Heart right ventricle (tissue), 16 donors: ENCODE data around the gene CST7. TPM values are rescaled to one million over a fixed set of nuclear protein-coding genes. Genes with fewer than 3 reads are reported as not detected.

Source experiments
- ATAC-seq, 8 donors: fragments of 200-7000 bp; cut with Tn5 transposase; one replicate each; pipeline ENCODE4 v1.9.1; 2020; ENCODE audit warnings: mild to moderate bottlenecking in 8 of 8, moderate library complexity in 8 of 8, moderate number of reproducible peaks in 1 of 8
- DNase-seq, 2 donors: peaks; one replicate each; pipeline ENCODE4 v3.0.0-alpha.2; 2020
- H3K27ac ChIP-seq, 10 donors: fragments of 200-600 bp; sonication (generic) in 2 of 10; one replicate each; pipeline versions ENCODE4 v1.5.0 to v1.8.0; 2020 to 2022; ENCODE audit warnings: mild to moderate bottlenecking in 3 of 10
- H3K27me3 ChIP-seq, 7 donors: fragments of 200-600 bp; one replicate each; pipeline ENCODE4 v1.8.0; 2021 to 2022; ENCODE audit warnings: mild to moderate bottlenecking in 2 of 7
- H3K36me3 ChIP-seq, 9 donors: fragments of 200-600 bp; sonication (generic) in 1 of 9; one replicate each; pipeline versions ENCODE4 v1.5.0 to v1.8.0; 2020 to 2022; ENCODE audit warnings: mild to moderate bottlenecking in 2 of 9
- H3K4me1 ChIP-seq, 9 donors: fragments of 200-600 bp; sonication (generic) in 1 of 9; one replicate each; pipeline versions ENCODE4 v1.5.0 to v1.8.0; 2020 to 2022; ENCODE audit warnings: mild to moderate bottlenecking in 4 of 9
- H3K4me3 ChIP-seq, 10 donors: fragments of 200-600 bp; sonication (generic) in 2 of 10; one replicate each; pipeline versions ENCODE4 v1.5.0 to v1.8.0; 2020 to 2022; ENCODE audit warnings: mild to moderate bottlenecking in 7 of 10, moderate library complexity in 2 of 10
- H3K9me3 ChIP-seq, 11 donors: fragments of 200-600 bp in 10 of 11; sonication (generic) in 2 of 11; one replicate each; pipeline versions ENCODE4 v1.5.0 to v1.8.0; 2013 to 2022; ENCODE audit warnings: mild to moderate bottlenecking in 2 of 11, control low read depth in 1 of 11, moderate library complexity in 1 of 11
- WGBS, 2 donors: extraction: QIAGEN DNeasy Blood & Tissue Kit; methylation state at CpG; one replicate each; pipeline ENCODE4 v1.1.7; 2013; ENCODE audit warnings: inconsistent platforms in 1 of 2; 5-methylcytosine and 5-hydroxymethylcytosine counted together
- intact Hi-C, 10 donors: fragments of 100-400 bp; cut with DNase I; formaldehyde crosslinking; loops; one replicate each; pipeline versions ENCODE4 v1.11.1 to v1.14.2; 2022
- polyA plus RNA-seq, 2 donors: library from polyadenylated mRNA; stranded (reverse); fragments of 200-250 nt; gene quantifications; one replicate each; pipeline ENCODE4 v1.2.3, GENCODE V29; 2013
- total RNA-seq, 10 donors: library from RNA; stranded (reverse); fragmentation: NEBNext Ultra II Directional in 3 of 10; extraction: Animal tissue kit (Norgen Biotek cat#: 25700) in 3 of 10; gene quantifications; one replicate each; pipeline versions ENCODE4 v1.2.1 to v1.2.4, GENCODE V29; 2021 to 2023
- TF ChIP-seq, protein P1 (sequence below), 9 donors: fragments of 200-600 bp; sonication (generic) in 2 of 9; IDR thresholded peaks; one replicate each; pipeline versions ENCODE4 v1.5.0 to v1.8.0; 2021 to 2022; ENCODE audit warnings: antibody characterized with exemption in 9 of 9, mild to moderate bottlenecking in 5 of 9, moderate library complexity in 1 of 9
- donor health status: Arrhythmogenic right ventricular cardiomyopathy.
- donor health status: ischemic (EF 13 %, LVEDD 7.1; RV severe dilation, severe dysfunction).
- donor health status: healthy with polysubstance abuse.
- donor health status: DM: no; HTN: yes; CAD: no.
- donor health status: DM: no; HTN: no; CAD: no.
- donor health status: ischemic (EF 25% LVEDD 6.9; RV normal size, moderate dysfunction).
- donor health status: ischemic (EF 25% LVEDD 5.7; RV mildly dilated, moderate dysfunction).
- donor health status: healthy.
- donor health status: DM: yes; HTN: yes; CAD: no.
- donor health status: Ischemic cardiomyopathy.
- donor health status: ischemic (EF 35%, LVEDD 5.7; RV mildly dilated, moderate dysfunction).
- donor health status: nonischemic (EF 11% LVEDD 7.7; RV severe dilation, severe dysfunction).
- donor health status: DM: yes; HTN: yes; CAD: no.
- donor health status: PGD.
- donor health status: ischemic (EF 29% LVEDD 5.4; RV normal size, mild dysfunction).
- donor health status: nonischemic (EF 23%, LVEDD 6.1; RV moderate dilation, normal function).

CST7 gene
- total and polyA plus RNA-seq, 12 donors, result 0.28 to 10.0 (median 1.1) TPM; not detected in 2

DNA sequence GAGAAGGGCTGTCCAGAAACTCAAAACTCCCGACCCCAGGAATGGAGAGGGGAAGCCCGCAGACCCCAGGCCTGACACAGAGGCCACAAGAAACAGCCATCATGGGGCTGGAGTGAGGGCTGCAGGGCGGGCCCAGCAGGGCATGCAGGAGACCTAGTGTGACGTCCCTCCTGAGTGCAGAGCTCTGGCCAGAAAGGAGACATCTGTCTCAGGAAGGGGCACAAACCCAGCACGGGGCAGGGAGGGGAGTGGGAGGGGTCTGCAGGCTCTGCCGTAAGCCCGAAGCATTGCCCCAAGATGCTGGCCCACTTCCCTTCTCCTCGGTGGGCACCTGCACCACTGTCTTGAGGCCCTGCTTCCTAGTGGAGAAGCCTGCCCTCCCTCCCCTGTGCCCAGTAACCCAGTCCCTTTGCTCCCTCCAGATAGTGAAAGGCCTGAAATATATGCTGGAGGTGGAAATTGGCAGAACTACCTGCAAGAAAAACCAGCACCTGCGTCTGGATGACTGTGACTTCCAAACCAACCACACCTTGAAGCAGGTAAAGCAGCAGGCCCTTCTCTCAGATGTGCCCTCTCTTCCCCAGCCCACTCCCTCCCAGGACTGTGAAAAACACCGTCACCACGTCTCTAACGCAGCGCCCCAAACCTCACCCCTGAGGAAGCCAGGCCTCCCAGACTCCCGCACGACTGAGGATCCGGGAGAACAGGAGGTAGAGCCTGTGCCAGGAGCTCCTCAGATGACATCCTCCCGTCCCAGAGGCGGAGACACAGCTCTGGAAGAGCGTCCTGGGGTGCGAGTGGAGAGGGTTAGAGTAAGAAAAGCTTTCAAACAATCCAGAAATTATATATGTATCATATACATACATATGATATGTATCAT lies 9.7 kb downstream of the CST7 start:
- H3K27me3 ChIP-seq, result no peaks in the 10 kb centered on the region
- H3K4me1 ChIP-seq, result peaks cover 0 to 15% (median 0%) of the 10 kb centered on the region in 9 donors
- H3K36me3 ChIP-seq, result peaks cover 0 to 85% (median 9%) of the 10 kb centered on the region in 9 donors
- ATAC-seq, result no peak
- TF ChIP-seq, protein P1, sequence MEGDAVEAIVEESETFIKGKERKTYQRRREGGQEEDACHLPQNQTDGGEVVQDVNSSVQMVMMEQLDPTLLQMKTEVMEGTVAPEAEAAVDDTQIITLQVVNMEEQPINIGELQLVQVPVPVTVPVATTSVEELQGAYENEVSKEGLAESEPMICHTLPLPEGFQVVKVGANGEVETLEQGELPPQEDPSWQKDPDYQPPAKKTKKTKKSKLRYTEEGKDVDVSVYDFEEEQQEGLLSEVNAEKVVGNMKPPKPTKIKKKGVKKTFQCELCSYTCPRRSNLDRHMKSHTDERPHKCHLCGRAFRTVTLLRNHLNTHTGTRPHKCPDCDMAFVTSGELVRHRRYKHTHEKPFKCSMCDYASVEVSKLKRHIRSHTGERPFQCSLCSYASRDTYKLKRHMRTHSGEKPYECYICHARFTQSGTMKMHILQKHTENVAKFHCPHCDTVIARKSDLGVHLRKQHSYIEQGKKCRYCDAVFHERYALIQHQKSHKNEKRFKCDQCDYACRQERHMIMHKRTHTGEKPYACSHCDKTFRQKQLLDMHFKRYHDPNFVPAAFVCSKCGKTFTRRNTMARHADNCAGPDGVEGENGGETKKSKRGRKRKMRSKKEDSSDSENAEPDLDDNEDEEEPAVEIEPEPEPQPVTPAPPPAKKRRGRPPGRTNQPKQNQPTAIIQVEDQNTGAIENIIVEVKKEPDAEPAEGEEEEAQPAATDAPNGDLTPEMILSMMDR (IDR thresholded peaks at IDR 0.05), result no peak
- H3K9me3 ChIP-seq, result no peaks in the 10 kb centered on the region
- no peak overlapping the region for H3K4me3 ChIP-seq
- H3K27ac ChIP-seq, result no peak overlapping the region
- WGBS, 2 donors, result 83 to 84% methylated on average over 20 of the region's 20 CpGs
- intact Hi-C loops, result no loop called here
- no peak for DNase-seq

- ATAC-seq (no peak), DNase-seq (no peak)
- intact Hi-C loops, result no loop called here
- Histone ChIP-seq H3K4me3 (no peak overlapping the region), H3K4me1 (peaks cover 0 to 5% (median 0%) of the 10 kb centered on the region in 9 donors), H3K27me3 (no peaks in the 10 kb centered on the region), H3K9me3 (no peaks in the 10 kb centered on the region), H3K36me3 (peaks cover 0 to 88% (median 9%) of the 10 kb centered on the region in 9 donors), H3K27ac (peak overlapping the region in 1 of 10 donors; percentile 81)
- TF ChIP-seq, protein P1 (IDR thresholded peaks at IDR 0.05), result no peak
- 82% methylated on average over 14 of the region's 14 CpGs for WGBS, 2 donors
Observed at GRCh38 chr20:24959591-24960301, 10.7 kb downstream of the CST7 start.

DNA sequence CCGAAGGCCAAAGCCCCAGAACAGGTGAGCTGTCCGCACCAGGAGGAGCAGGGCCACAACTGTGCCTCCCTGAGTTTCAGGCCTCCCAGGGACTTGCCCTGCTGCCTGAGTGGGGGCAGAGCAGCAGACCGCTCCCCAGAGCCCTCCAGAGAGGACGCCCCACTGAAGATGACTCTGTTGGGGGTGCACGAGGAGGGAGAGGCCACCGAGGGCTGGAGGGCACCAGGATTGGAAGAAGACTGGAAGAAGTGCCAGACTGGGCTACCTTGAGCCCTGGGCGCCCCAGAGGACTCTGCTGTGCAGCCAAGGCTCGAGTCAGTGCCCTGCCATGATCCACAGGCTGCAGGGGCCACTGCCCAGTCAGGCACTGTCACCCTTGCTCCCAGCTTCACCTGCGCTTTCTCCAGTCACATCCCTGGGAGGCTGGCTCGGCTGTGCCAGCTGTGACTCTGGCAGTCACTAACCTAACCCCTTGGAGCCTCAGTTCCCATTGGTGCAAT lies 11.3 kb downstream of the CST7 start:
- no peaks in the 10 kb centered on the region for H3K4me1 ChIP-seq
- TF ChIP-seq, protein P1 (IDR thresholded peaks at IDR 0.05), result no peak
- ATAC-seq (no peak), DNase-seq (no peak)
- intact Hi-C loops, result no loop called here
- WGBS, 2 donors, result 93 to 96% methylated on average over 10 of the region's 10 CpGs
- no peaks in the 10 kb centered on the region for H3K27me3 ChIP-seq
- H3K36me3 ChIP-seq, result peaks cover 0 to 94% (median 9%) of the 10 kb centered on the region in 9 donors
- H3K27ac ChIP-seq, result peak overlapping the region in 1 of 10 donors; percentile 81
- H3K4me3 ChIP-seq, result no peak overlapping the region
- no peaks in the 10 kb centered on the region for H3K9me3 ChIP-seq

DNA sequence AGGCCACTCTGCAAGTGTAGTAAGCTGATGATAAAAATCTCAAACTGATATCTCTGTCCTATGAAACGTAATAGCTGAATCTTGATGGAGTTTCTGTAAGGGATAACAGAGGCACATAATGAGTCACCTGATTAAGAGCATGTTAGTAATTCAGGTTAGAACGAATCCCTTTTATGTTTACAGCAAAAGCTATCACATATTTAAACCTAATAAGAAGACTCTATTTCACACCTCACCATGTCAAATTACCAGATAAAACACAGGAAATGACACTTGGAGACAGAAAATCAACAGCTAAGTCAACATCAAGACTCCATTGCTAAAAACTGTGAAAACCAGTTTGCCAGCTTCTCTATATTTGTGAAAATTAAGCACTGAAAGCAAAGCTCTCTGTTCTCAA lies 11.8 kb downstream of the CST7 start:
- Histone ChIP-seq H3K27me3 (no peaks in the 10 kb centered on the region), H3K27ac (peak overlapping the region in 1 of 10 donors; percentile 81), H3K4me3 (no peak overlapping the region), H3K9me3 (no peaks in the 10 kb centered on the region), H3K4me1 (no peaks in the 10 kb centered on the region), H3K36me3 (peaks cover 0 to 96% (median 14%) of the 10 kb centered on the region in 9 donors)
- WGBS, 2 donors, result 78 to 80% methylated on average over 2 of the region's 2 CpGs
- no peak for DNase-seq
- TF ChIP-seq, protein P1 (IDR thresholded peaks at IDR 0.05), result no peak
- intact Hi-C loops, result no loop called here
- ATAC-seq, result no peak
